Calu3 (cell line): ENCODE results near the gene TMEM212. TPM values are rescaled to one million over a fixed set of nuclear protein-coding genes. Genes with fewer than 3 reads are reported as not detected.

ENCODE experiments used
- BruUV-seq: library from RNA; stranded (reverse); fragments of 400-500 nt; replicated peaks from 2 replicates; lab custom pipeline; 2021; lab: Mats Ljungman, UMichigan
- CTCF ChIA-PET: fragments of 300-600 bp; sonication (Branson Sonifier 250); formaldehyde crosslinking; loops from one replicate; lab custom pipeline; 2022; ENCODE audit warnings: antibody characterized with exemption; lab: Charles Lee
- DNase-seq: peaks from one replicate; pipeline ENCODE4 v3.0.0; 2022
- H3K27ac Mint-ChIP-seq: one replicate; pipeline ENCODE4 v1.8.0; 2022; ENCODE audit warnings: mixed read lengths; ENCODE audit not compliant: unreplicated experiment
- H3K27me3 Mint-ChIP-seq: one replicate; pipeline ENCODE4 v1.8.0; 2022; ENCODE audit warnings: mixed read lengths; ENCODE audit not compliant: unreplicated experiment
- H3K36me3 Mint-ChIP-seq: one replicate; pipeline ENCODE4 v1.8.0; 2022; ENCODE audit warnings: mild to moderate bottlenecking, moderate library complexity, mixed read lengths; ENCODE audit not compliant: insufficient read depth, unreplicated experiment
- H3K4me1 Mint-ChIP-seq: one replicate; pipeline ENCODE4 v1.8.0; 2022; ENCODE audit warnings: mild to moderate bottlenecking, low read depth, mixed read lengths; ENCODE audit not compliant: unreplicated experiment
- H3K4me3 Mint-ChIP-seq: one replicate; pipeline ENCODE4 v1.8.0; 2022; ENCODE audit warnings: mild to moderate bottlenecking, low read depth, moderate library complexity, mixed read lengths; ENCODE audit not compliant: unreplicated experiment
- H3K9me3 Mint-ChIP-seq: one replicate; pipeline ENCODE4 v1.8.0; 2022; ENCODE audit warnings: low read depth, mixed read lengths; ENCODE audit not compliant: unreplicated experiment
- intact Hi-C: fragments of 100-400 bp; cut with micrococcal nuclease; formaldehyde crosslinking; loops from one replicate; pipeline ENCODE4 v1.10.0; 2022; ENCODE audit not compliant: unreplicated experiment
- total RNA-seq: library from RNA; stranded (reverse); gene quantifications from 2 replicates; pipeline ENCODE4 v1.2.3, GENCODE V29; 2022
- TF ChIP-seq, protein P1 (sequence below): fragments of 200-600 bp; IDR thresholded peaks from one replicate; pipeline ENCODE4 v1.8.0; 2022; ENCODE audit warnings: antibody characterized with exemption; ENCODE audit not compliant: unreplicated experiment

The TMEM212 gene
- total RNA-seq, 1 experiment from 2014 or later: not detected

DNA sequence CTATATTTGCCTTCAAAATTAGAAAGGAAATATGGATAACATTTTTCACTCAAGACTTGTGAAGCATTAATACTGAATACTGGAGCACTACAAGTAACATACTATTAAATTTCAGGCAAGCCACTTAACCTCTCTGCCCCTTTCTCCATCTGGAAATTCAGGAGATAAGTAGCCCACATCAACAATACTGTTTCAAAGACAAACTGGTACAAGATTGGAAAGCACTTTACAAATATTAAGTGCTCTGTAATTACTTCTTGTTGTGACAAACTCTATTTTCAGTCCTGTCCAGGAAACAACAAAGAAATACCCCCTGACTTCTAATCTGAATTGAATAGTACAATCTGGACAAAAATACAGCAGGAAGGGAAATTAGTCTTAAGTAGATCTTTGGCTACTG lies 49.3 kb downstream of the TMEM212 start:
- no peak overlapping the region for H3K4me3 Mint-ChIP-seq
- intact Hi-C loops: no loop called here
- TF ChIP-seq, protein P1, sequence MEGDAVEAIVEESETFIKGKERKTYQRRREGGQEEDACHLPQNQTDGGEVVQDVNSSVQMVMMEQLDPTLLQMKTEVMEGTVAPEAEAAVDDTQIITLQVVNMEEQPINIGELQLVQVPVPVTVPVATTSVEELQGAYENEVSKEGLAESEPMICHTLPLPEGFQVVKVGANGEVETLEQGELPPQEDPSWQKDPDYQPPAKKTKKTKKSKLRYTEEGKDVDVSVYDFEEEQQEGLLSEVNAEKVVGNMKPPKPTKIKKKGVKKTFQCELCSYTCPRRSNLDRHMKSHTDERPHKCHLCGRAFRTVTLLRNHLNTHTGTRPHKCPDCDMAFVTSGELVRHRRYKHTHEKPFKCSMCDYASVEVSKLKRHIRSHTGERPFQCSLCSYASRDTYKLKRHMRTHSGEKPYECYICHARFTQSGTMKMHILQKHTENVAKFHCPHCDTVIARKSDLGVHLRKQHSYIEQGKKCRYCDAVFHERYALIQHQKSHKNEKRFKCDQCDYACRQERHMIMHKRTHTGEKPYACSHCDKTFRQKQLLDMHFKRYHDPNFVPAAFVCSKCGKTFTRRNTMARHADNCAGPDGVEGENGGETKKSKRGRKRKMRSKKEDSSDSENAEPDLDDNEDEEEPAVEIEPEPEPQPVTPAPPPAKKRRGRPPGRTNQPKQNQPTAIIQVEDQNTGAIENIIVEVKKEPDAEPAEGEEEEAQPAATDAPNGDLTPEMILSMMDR: no peak
- CTCF ChIA-PET: interaction anchor here (1.6 kb wide), 1 partner anchor 10 kb away, joined by 6 read pairs; no protein-coding TSS in a partner anchor
- DNase-seq: no peak
- BruUV-seq: no TSS peak
- peaks cover 3% of the 10 kb centered on the region for H3K9me3 Mint-ChIP-seq
- H3K4me1 Mint-ChIP-seq: peaks cover 49% of the 10 kb centered on the region
- H3K27ac Mint-ChIP-seq: no peak overlapping the region
- no peaks in the 10 kb centered on the region for H3K36me3 Mint-ChIP-seq
- H3K27me3 Mint-ChIP-seq: no peaks in the 10 kb centered on the region

DNA sequence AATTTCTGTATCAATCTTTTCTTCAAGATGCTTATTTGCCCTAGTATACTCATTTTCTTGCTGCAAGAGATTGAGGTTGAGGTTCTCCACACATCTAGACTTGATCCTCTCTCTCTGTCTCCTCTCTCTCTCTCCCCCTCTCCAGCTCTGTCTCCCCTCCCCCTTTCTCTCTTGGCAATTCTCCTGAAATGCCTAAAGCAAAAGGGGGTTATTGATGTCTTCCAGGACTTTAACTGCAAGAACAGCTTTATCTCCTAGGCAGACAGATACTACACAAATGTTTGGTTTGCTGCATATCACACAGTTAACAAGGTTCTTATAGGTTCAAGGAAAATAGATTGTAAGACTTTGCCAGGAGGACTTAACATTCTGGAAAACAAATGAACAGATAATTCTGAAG lies 52.1 kb downstream of the TMEM212 start:
- Mint-ChIP-seq H3K27ac (no peak overlapping the region), H3K36me3 (no peaks in the 10 kb centered on the region), H3K9me3 (peaks cover 3% of the 10 kb centered on the region), H3K4me3 (no peak overlapping the region), H3K27me3 (no peaks in the 10 kb centered on the region), H3K4me1 (peaks cover 50% of the 10 kb centered on the region)
- no TSS peak for BruUV-seq
- intact Hi-C loops: no loop called here
- CTCF ChIA-PET: no interaction called here
- DNase-seq: no peak
- TF ChIP-seq, protein P1: no peak

DNA sequence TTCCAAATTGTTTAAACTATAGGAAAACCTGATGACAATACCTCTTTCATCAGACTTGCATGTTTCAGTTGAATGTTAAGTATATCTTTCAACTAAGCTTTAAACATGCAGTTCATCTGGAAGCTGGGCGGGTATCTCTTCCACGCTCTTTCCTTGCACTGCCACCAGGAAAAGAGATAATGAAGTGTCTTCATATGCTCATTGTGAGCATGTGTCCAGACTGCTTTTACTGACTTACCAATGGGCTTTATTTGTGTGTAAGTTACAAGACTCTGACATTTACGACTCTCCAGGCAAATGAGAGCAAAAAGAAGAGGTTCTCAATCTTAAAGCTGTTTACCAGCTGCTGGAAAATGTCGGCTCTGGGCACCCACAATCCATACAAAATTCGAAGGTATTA lies 52.8 kb downstream of the TMEM212 start:
- Mint-ChIP-seq H3K4me3 (no peak overlapping the region), H3K36me3 (no peaks in the 10 kb centered on the region), H3K27me3 (no peaks in the 10 kb centered on the region), H3K27ac (no peak overlapping the region), H3K9me3 (peaks cover 3% of the 10 kb centered on the region), H3K4me1 (peaks cover 44% of the 10 kb centered on the region)
- TF ChIP-seq, protein P1: no peak
- no peak for DNase-seq
- intact Hi-C loops: no loop called here
- CTCF ChIA-PET: interaction anchor here (0.6 kb wide), 1 partner anchor 99 kb away, joined by 4 read pairs; no protein-coding TSS in a partner anchor
- no TSS peak for BruUV-seq

- H3K27me3 Mint-ChIP-seq: no peaks in the 10 kb centered on the region
- no peaks in the 10 kb centered on the region for H3K36me3 Mint-ChIP-seq
- peaks cover 43% of the 10 kb centered on the region for H3K4me1 Mint-ChIP-seq
- no peak overlapping the region for H3K27ac Mint-ChIP-seq
- BruUV-seq: no TSS peak
- TF ChIP-seq, protein P1: no peak
- no peak overlapping the region for H3K4me3 Mint-ChIP-seq
- CTCF ChIA-PET: interaction anchor here (0.6 kb wide), 1 partner anchor 99 kb away, joined by 4 read pairs; no protein-coding TSS in a partner anchor
- DNase-seq: no peak
- intact Hi-C loops: no loop called here
- H3K9me3 Mint-ChIP-seq: peaks cover 3% of the 10 kb centered on the region
These were observed 53.2 kb downstream of the TMEM212 start for GRCh38 chr3:171896316-171896715.
